ENCODE data around the gene MCF2L.

The MCF2L gene

DNA sequence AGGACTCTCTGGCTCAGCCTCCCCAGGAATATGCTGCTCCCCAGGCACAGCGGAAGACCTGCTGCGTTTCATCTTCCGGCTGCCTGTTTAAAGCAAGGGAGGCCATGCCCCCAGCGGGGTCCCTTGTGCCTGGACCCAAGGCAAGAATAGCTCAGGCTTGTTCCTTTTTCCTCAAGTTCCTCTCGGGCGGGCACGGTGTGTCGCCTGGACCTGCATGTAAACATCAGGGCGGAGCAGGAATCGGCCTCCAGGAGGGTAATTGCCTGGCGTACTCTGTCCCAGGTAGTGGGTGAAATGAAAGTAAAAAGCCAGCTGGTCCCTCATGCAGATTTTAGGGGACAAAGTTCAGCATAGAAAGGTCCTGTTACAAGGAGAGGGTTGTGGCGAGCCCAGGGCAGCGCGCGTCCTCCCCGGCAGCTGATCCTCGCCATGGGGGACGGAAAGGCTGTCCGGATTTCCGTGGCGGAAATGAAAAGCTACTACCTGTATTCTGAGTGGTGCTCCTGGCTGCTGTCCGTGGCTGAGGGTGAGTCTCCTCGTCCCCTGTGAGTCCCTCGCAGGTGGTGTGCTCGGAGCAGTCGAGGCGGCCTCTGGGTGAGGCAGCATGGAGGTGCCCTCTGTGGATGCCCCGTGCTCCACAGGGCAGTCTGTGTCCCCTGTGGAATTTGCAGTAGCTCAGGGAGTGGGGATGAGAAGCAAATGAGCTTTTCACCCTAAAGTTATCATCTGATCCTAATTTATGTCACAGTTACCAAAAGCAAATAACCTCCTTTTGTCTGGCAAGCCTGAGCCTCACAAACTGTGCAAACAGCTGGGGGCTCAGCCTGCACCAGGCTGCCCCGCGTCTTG is 16.2 kb downstream of the MCF2L start:
- Histone ChIP-seq H3K27ac (ENCODE audit: low read depth, low read length) (peak overlapping the region; percentile 23), H3K36me3 (ENCODE audit: control insufficient read depth in 5 of 5, insufficient read depth in 5 of 5, low read length in 5 of 5) (peaks cover 0 to 12% (median 5%) of the 10 kb centered on the region in 5 donors), H3K9me3 (ENCODE audit: control insufficient read depth in 5 of 5, low read length in 5 of 5) (no peaks in the 10 kb centered on the region), H3K4me3 (ENCODE audit: low read depth in 1 of 5, low read length in 5 of 5) (peak overlapping the region in 2 of 5 donors; percentile 24 to 28), H3K4me1 (ENCODE audit: control insufficient read depth in 5 of 5, insufficient read depth in 5 of 5, low read length in 5 of 5) (peaks cover 0 to 65% (median 2%) of the 10 kb centered on the region in 5 donors), H3K27me3 (ENCODE audit: control insufficient read depth in 5 of 5, insufficient read depth in 4 of 5, low read length in 5 of 5) (peaks cover 7 to 22% (median 17%) of the 10 kb centered on the region in 5 donors), H3K9ac (ENCODE audit: low read length in 5 of 5) (no peak overlapping the region)

- no peak overlapping the region for H3K9ac ChIP-seq (ENCODE audit: low read length in 5 of 5)
- H3K27ac ChIP-seq (ENCODE audit: low read depth, low read length), result no peak overlapping the region
- peaks cover 0 to 68% (median 2%) of the 10 kb centered on the region in 5 donors for H3K4me1 ChIP-seq (ENCODE audit: control insufficient read depth in 5 of 5, insufficient read depth in 5 of 5, low read length in 5 of 5)
- peaks cover 0 to 14% (median 5%) of the 10 kb centered on the region in 5 donors for H3K36me3 ChIP-seq (ENCODE audit: control insufficient read depth in 5 of 5, insufficient read depth in 5 of 5, low read length in 5 of 5)
- H3K27me3 ChIP-seq (ENCODE audit: control insufficient read depth in 5 of 5, insufficient read depth in 4 of 5, low read length in 5 of 5), result peaks cover 6 to 22% (median 12%) of the 10 kb centered on the region in 5 donors
- H3K4me3 ChIP-seq (ENCODE audit: low read depth in 1 of 5, low read length in 5 of 5), result peak overlapping the region in 1 of 5 donors; percentile 14
- no peaks in the 10 kb centered on the region for H3K9me3 ChIP-seq (ENCODE audit: control insufficient read depth in 5 of 5, low read length in 5 of 5)
Measured at GRCh38 chr13:112985803-112986408, 16.9 kb downstream of the MCF2L start.

DNA sequence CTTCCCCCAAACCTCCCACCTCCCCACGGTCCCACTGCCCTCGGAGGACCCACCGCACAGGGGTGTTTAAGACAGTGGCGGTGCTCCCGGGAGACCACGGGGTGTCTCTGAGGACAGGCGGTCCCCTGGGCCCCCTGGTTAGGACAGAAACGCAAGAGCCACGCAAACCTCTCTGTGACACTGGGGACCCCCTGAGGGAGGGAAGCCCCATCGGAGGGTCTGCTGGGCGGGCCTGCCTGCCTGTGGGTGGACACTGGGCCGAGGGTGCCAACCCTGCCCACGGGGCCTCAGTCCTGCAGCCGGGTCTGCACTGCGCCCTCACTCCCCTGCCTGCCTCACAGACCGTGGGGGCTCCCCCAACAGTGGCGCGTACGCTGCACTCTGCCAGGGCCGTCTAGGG is 17.5 kb downstream of the MCF2L start:
- H3K4me3 ChIP-seq (ENCODE audit: low read depth in 1 of 5, low read length in 5 of 5), result no peak overlapping the region

GRCh38 chr13:112986946-112987681 is 18.1 kb downstream of the MCF2L start:
- H3K36me3 ChIP-seq (ENCODE audit: control insufficient read depth in 5 of 5, insufficient read depth in 5 of 5, low read length in 5 of 5), result peaks cover 0 to 12% (median 5%) of the 10 kb centered on the region in 5 donors

More for the DNA sequence above, 17.5 kb downstream of the MCF2L start:
- Histone ChIP-seq H3K4me1 (ENCODE audit: control insufficient read depth in 5 of 5, insufficient read depth in 5 of 5, low read length in 5 of 5) (peaks cover 0 to 68% (median 2%) of the 10 kb centered on the region in 5 donors), H3K9ac (ENCODE audit: low read length in 5 of 5) (no peak overlapping the region), H3K36me3 (ENCODE audit: control insufficient read depth in 5 of 5, insufficient read depth in 5 of 5, low read length in 5 of 5) (peaks cover 0 to 12% (median 5%) of the 10 kb centered on the region in 5 donors), H3K9me3 (ENCODE audit: control insufficient read depth in 5 of 5, low read length in 5 of 5) (no peaks in the 10 kb centered on the region), H3K27ac (ENCODE audit: low read depth, low read length) (no peak overlapping the region), H3K27me3 (ENCODE audit: control insufficient read depth in 5 of 5, insufficient read depth in 4 of 5, low read length in 5 of 5) (peaks cover under 1 to 19% (median 12%) of the 10 kb centered on the region in 5 donors)

GRCh38 chr13:112987682-112988024 is 18.6 kb downstream of the MCF2L start:
- Histone ChIP-seq H3K9ac (ENCODE audit: low read length in 5 of 5) (no peak overlapping the region), H3K9me3 (ENCODE audit: control insufficient read depth in 5 of 5, low read length in 5 of 5) (no peaks in the 10 kb centered on the region), H3K36me3 (ENCODE audit: control insufficient read depth in 5 of 5, insufficient read depth in 5 of 5, low read length in 5 of 5) (peaks cover 0 to 14% (median 5%) of the 10 kb centered on the region in 5 donors), H3K27me3 (ENCODE audit: control insufficient read depth in 5 of 5, insufficient read depth in 4 of 5, low read length in 5 of 5) (peaks cover 0 to 16% (median 12%) of the 10 kb centered on the region in 5 donors), H3K4me3 (ENCODE audit: low read depth in 1 of 5, low read length in 5 of 5) (no peak overlapping the region), H3K27ac (ENCODE audit: low read depth, low read length) (no peak overlapping the region), H3K4me1 (ENCODE audit: control insufficient read depth in 5 of 5, insufficient read depth in 5 of 5, low read length in 5 of 5) (peaks cover 0 to 66% (median 2%) of the 10 kb centered on the region in 5 donors)

More at GRCh38 chr13:112986946-112987681, 18.1 kb downstream of the MCF2L start:
- H3K9me3 ChIP-seq (ENCODE audit: control insufficient read depth in 5 of 5, low read length in 5 of 5), result no peaks in the 10 kb centered on the region
- no peak overlapping the region for H3K27ac ChIP-seq (ENCODE audit: low read depth, low read length)
- H3K4me1 ChIP-seq (ENCODE audit: control insufficient read depth in 5 of 5, insufficient read depth in 5 of 5, low read length in 5 of 5), result peaks cover 0 to 67% (median 2%) of the 10 kb centered on the region in 5 donors
- no peak overlapping the region for H3K9ac ChIP-seq (ENCODE audit: low read length in 5 of 5)
- no peak overlapping the region for H3K4me3 ChIP-seq (ENCODE audit: low read depth in 1 of 5, low read length in 5 of 5)
- peaks cover 0 to 19% (median 12%) of the 10 kb centered on the region in 5 donors for H3K27me3 ChIP-seq (ENCODE audit: control insufficient read depth in 5 of 5, insufficient read depth in 4 of 5, low read length in 5 of 5)

DNA sequence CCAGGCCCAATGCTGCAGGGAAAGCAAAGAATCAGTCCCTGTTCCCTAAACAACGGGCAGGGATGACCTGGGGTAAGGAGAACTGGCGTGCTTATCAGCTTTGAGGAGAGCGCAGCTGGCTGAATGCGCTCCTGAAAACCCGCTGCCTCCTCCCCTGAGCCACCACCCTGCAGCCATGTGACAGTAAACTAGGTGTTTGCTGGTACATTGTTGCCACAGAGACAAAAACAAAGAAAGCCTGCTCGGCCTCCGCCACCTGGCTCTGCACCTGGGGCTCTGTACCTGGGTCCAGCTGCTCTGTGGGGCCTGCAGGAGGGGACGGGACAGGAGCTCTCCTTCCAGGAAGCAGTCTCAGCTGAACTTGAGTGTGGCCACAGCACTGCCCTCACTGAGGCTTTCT is 21.8 kb downstream of the MCF2L start:
- no peak overlapping the region for H3K9ac ChIP-seq (ENCODE audit: low read length in 5 of 5)
- H3K27ac ChIP-seq (ENCODE audit: low read depth, low read length), result no peak overlapping the region
- H3K27me3 ChIP-seq (ENCODE audit: control insufficient read depth in 5 of 5, insufficient read depth in 4 of 5, low read length in 5 of 5), result peaks cover 3 to 37% (median 8%) of the 10 kb centered on the region in 5 donors

GRCh38 chr13:112991609-112992008 is 22.6 kb downstream of the MCF2L start:
- Histone ChIP-seq H3K9me3 (ENCODE audit: control insufficient read depth in 5 of 5, low read length in 5 of 5) (no peaks in the 10 kb centered on the region), H3K4me3 (ENCODE audit: low read depth in 1 of 5, low read length in 5 of 5) (no peak overlapping the region), H3K36me3 (ENCODE audit: control insufficient read depth in 5 of 5, insufficient read depth in 5 of 5, low read length in 5 of 5) (peaks cover 0 to 13% (median 5%) of the 10 kb centered on the region in 5 donors), H3K27me3 (ENCODE audit: control insufficient read depth in 5 of 5, insufficient read depth in 4 of 5, low read length in 5 of 5) (peaks cover 7 to 40% (median 11%) of the 10 kb centered on the region in 5 donors), H3K4me1 (ENCODE audit: control insufficient read depth in 5 of 5, insufficient read depth in 5 of 5, low read length in 5 of 5) (peaks cover 0 to 63% (median 2%) of the 10 kb centered on the region in 5 donors), H3K9ac (ENCODE audit: low read length in 5 of 5) (no peak overlapping the region), H3K27ac (ENCODE audit: low read depth, low read length) (no peak overlapping the region)

More for the DNA sequence above, 21.8 kb downstream of the MCF2L start:
- no peak overlapping the region for H3K4me3 ChIP-seq (ENCODE audit: low read depth in 1 of 5, low read length in 5 of 5)
- H3K4me1 ChIP-seq (ENCODE audit: control insufficient read depth in 5 of 5, insufficient read depth in 5 of 5, low read length in 5 of 5), result peaks cover 0 to 62% (median 2%) of the 10 kb centered on the region in 5 donors
- H3K9me3 ChIP-seq (ENCODE audit: control insufficient read depth in 5 of 5, low read length in 5 of 5), result no peaks in the 10 kb centered on the region
- H3K36me3 ChIP-seq (ENCODE audit: control insufficient read depth in 5 of 5, insufficient read depth in 5 of 5, low read length in 5 of 5), result peaks cover 0 to 10% (median 5%) of the 10 kb centered on the region in 5 donors

GRCh38 chr13:112992931-112993680 is 24.1 kb downstream of the MCF2L start:
- H3K9ac ChIP-seq (ENCODE audit: low read length in 5 of 5), result no peak overlapping the region
- H3K4me1 ChIP-seq (ENCODE audit: control insufficient read depth in 5 of 5, insufficient read depth in 5 of 5, low read length in 5 of 5), result peaks cover 0 to 67% (median 10%) of the 10 kb centered on the region in 5 donors
- no peak overlapping the region for H3K27ac ChIP-seq (ENCODE audit: low read depth, low read length)
- no peak overlapping the region for H3K4me3 ChIP-seq (ENCODE audit: low read depth in 1 of 5, low read length in 5 of 5)
- peaks cover 8 to 44% (median 17%) of the 10 kb centered on the region in 5 donors for H3K27me3 ChIP-seq (ENCODE audit: control insufficient read depth in 5 of 5, insufficient read depth in 4 of 5, low read length in 5 of 5)
- peaks cover 0 to 17% (median 0%) of the 10 kb centered on the region in 5 donors for H3K36me3 ChIP-seq (ENCODE audit: control insufficient read depth in 5 of 5, insufficient read depth in 5 of 5, low read length in 5 of 5)
- no peaks in the 10 kb centered on the region for H3K9me3 ChIP-seq (ENCODE audit: control insufficient read depth in 5 of 5, low read length in 5 of 5)

DNA sequence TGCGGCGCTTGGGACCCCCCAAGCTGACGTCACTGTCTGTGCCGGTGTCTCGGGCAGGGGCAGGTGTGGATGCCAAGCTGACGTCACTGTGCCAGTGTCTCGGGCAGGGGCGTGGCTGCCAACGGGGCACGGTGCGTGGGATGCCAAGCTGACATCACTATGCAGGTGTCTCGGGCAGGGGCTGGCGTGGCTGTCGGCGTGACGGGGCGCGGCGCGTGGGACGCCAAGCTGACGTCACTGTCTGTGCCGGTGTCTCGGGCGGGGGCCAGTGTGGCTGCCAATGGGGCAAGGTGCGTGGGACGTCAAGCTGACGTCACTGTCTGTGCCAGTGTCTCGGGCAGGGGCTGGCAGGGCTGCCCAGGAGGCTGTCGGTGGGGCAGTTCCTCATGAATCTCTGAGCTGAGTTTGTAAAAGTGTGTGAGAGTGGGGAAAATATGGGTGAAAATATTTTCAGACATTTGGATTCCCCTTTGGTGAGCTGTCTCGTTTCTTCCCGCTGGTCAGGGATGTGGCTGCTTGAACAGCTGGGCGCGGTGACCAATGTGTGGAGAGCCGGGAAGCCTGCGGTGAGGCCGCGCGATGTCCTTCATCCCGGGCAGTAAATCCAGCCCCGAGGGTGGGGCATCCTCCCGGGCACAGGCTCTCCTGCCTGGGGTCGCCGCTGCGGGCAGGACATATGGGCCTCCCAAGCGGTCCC is 25.2 kb downstream of the MCF2L start:
- Histone ChIP-seq H3K4me3 (ENCODE audit: low read depth in 1 of 5, low read length in 5 of 5) (no peak overlapping the region), H3K27me3 (ENCODE audit: control insufficient read depth in 5 of 5, insufficient read depth in 4 of 5, low read length in 5 of 5) (peaks cover 12 to 52% (median 20%) of the 10 kb centered on the region in 5 donors), H3K36me3 (ENCODE audit: control insufficient read depth in 5 of 5, insufficient read depth in 5 of 5, low read length in 5 of 5) (peaks cover 0 to 15% (median 0%) of the 10 kb centered on the region in 5 donors), H3K9me3 (ENCODE audit: control insufficient read depth in 5 of 5, low read length in 5 of 5) (no peaks in the 10 kb centered on the region), H3K27ac (ENCODE audit: low read depth, low read length) (no peak overlapping the region), H3K4me1 (ENCODE audit: control insufficient read depth in 5 of 5, insufficient read depth in 5 of 5, low read length in 5 of 5) (peaks cover 0 to 78% (median 15%) of the 10 kb centered on the region in 5 donors), H3K9ac (ENCODE audit: low read length in 5 of 5) (no peak overlapping the region)

All from subcutaneous abdominal adipose tissue (tissue), 5 donors.